Measurements from ENCODE around the gene FAM200A.

DNA sequence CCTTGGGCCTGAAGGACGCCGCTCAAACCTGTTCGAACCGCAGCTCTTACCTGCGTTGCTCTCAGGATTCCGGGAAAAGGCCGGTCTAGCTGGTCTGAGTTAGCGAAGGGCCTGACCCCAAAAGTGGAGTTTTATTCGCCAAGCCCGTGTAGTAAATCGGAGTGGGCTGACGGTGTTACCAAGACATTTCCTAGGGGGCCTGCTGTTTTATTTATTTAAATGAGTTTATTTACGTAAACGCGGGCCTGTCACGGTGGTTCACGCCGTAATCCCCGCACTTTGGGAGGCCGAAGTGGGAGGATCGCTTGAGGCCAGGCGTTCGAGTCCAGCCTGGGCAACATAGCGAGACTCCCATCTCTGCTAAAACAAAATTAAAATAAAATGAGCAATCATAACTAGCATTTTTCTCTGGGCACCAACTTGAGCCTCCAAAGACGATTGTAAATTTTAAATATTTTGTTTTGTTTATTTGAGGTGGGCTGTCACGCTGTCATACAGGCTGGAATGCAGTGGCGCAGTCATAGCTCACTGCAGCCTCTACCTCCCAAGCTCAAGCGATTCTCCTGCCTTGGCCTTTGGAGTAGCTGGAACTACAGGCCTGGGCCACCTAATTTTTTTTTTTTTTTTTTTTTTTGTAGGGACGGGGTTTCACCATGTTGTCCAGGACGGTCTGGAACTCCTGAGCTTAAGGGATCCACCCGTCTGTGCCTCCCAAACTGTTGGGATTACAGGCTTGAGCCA, 7.4 kb upstream of the FAM200A start:
- TF ChIP-seq, protein P1, sequence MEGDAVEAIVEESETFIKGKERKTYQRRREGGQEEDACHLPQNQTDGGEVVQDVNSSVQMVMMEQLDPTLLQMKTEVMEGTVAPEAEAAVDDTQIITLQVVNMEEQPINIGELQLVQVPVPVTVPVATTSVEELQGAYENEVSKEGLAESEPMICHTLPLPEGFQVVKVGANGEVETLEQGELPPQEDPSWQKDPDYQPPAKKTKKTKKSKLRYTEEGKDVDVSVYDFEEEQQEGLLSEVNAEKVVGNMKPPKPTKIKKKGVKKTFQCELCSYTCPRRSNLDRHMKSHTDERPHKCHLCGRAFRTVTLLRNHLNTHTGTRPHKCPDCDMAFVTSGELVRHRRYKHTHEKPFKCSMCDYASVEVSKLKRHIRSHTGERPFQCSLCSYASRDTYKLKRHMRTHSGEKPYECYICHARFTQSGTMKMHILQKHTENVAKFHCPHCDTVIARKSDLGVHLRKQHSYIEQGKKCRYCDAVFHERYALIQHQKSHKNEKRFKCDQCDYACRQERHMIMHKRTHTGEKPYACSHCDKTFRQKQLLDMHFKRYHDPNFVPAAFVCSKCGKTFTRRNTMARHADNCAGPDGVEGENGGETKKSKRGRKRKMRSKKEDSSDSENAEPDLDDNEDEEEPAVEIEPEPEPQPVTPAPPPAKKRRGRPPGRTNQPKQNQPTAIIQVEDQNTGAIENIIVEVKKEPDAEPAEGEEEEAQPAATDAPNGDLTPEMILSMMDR (IDR thresholded peaks at IDR 0.05) = no peak
- no peak for TF ChIP-seq POLR2A (IDR thresholded peaks at IDR 0.05)

All from ovary (tissue), 3 donors.